GM19463 (cell line): ENCODE data around the gene IGF2R.

Experiments
- ATAC-seq: cut with Tn5 transposase; IDR thresholded peaks from one replicate; pipeline ENCODE4 v1.9.1; 2021; ENCODE audit warnings: mild to moderate bottlenecking, moderate library complexity; ENCODE audit not compliant: unreplicated experiment

Gene IGF2R

GRCh38 chr6:160042014-160042773, 73.3 kb downstream of the IGF2R start:
- no peak for ATAC-seq

- no peak for ATAC-seq
Observed at GRCh38 chr6:160042788-160043301, 74.0 kb downstream of the IGF2R start.

DNA sequence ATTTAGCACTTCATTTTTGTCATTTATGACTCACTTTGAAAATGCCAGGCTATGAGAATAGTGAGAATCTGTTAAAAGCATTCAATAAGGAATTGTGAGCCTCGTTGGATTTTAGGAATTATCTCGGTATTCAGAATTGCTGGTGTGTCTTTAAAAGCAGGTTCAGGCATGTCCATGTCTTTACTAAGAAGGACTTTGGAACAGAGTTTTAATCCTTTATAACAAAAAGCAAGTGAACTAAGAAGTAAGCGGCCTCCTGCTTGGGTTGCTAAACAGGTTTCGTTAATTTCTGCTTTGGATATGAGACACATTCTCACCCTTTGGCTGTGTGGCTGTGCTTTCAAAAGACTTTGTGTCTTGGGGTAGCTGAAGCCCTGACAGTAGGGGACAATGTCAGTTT, 74.9 kb downstream of the IGF2R start:
- ATAC-seq, result no peak

GRCh38 chr6:160044687-160045086, 75.8 kb downstream of the IGF2R start:
- ATAC-seq, result no peak

- ATAC-seq, result no peak
Observed at GRCh38 chr6:160048471-160048870, 79.6 kb downstream of the IGF2R start.

DNA sequence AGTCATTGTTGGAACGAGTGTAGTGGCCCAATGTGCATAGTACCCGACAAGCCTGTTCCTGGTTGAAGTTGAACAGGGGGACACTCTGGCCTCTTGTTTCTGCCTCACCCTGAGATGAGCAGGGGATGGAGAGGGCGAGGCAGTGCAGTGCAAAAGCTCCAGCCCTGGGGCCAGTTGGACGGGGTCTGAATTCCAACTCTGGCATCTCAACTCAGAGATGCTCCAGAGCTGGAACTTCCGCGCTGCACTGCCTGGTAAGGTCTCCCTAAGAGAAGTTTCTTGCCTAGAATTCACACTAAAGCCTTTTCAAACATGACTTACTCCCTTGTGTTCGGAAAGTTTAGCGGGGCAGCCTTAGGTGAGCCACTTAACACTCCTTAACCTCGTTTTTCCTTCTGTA, 80.5 kb downstream of the IGF2R start:
- ATAC-seq, result no peak

GRCh38 chr6:160050022-160050421, 81.1 kb downstream of the IGF2R start:
- ATAC-seq, result no peak

- ATAC-seq, result no peak
Observed at GRCh38 chr6:160051390-160051789, 82.5 kb downstream of the IGF2R start.

DNA sequence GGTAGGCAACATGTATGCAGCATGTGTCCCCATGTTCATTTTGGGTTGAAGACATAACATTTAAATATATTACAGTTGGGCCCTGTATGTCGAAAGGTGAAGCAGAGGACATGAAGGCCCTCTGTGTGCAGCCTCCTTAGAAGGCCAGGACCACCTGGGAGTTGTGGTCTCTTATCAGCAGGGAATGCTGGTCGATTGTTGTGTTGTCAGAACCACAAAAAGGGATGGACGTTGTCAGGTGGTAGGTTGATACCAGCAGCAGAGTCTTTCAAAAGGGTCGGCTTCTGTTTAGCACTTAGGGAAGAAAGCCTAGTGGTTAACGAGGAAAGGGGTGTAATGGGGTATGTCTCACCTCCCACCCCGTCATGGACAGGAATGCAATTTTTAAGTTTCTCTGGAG, 85.4 kb downstream of the IGF2R start:
- ATAC-seq, result no peak

DNA sequence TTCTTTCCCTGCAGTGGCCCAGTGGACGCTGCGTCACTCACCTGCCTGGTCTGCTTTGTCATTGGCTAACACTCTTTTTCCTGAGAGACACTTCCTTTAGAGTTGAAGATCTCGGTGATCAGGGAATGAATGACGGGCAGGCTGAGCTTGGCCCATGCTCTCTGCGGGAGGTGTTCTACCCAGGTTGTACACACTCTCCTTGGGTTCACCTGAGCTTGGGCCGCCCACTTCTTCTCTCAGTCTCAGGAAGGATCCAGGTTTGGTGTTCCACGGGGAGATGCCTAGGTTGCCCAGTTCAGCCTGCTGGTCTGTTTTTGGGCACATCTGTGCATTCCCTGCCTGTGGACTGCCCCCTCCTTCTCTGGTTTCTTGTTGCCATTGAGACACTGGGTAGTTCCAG, 86.0 kb downstream of the IGF2R start:
- no peak for ATAC-seq

GRCh38 chr6:160055378-160055777, 86.5 kb downstream of the IGF2R start:
- ATAC-seq, result no peak

GRCh38 chr6:160055813-160056212, 86.9 kb downstream of the IGF2R start:
- no peak for ATAC-seq

- no peak for ATAC-seq
Observed at GRCh38 chr6:160057080-160057479, 88.2 kb downstream of the IGF2R start.

DNA sequence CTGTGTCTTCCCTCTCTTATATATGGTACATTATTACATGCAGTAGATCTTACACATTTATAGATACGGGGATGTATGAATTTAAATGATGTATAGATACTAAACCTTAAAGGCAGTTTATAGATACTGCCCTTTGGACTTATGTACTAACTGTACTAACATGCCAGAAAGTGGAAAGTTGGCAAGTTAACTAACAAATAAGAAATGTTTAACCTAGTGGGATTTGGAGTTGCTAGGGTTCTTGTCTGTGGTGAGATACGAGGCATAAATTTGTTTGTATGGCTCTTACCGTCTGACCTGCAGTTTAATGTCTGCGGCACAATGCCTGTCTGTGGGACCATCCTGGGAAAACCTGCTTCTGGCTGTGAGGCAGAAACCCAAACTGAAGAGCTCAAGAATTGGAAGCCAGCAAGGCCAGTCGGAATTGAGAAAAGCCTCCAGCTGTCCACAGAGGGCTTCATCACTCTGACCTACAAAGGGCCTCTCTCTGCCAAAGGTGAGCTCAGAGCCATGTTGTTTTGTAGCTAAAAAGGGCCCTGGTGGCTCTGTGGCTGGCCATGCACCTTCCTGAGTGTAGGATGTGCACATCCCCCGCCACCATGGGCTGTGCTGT, 89.8 kb downstream of the IGF2R start:
- no peak for ATAC-seq

DNA sequence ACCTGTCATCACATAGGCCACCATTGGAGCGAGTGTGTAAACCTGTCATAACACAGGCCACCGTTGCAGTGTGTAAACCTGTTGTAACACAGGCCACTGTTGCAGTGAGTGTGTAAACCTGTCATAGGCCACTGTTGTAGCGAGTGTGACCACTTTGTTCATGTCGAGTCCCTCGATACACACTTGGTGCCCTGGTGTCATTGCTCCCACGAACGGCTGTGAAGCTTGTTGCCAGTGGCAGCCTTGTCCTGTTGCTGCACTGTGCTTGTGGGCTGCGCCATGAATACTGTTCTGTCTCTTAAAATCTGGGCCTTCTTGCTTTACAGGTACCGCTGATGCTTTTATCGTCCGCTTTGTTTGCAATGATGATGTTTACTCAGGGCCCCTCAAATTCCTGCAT, 91.3 kb downstream of the IGF2R start:
- ATAC-seq, result no peak

DNA sequence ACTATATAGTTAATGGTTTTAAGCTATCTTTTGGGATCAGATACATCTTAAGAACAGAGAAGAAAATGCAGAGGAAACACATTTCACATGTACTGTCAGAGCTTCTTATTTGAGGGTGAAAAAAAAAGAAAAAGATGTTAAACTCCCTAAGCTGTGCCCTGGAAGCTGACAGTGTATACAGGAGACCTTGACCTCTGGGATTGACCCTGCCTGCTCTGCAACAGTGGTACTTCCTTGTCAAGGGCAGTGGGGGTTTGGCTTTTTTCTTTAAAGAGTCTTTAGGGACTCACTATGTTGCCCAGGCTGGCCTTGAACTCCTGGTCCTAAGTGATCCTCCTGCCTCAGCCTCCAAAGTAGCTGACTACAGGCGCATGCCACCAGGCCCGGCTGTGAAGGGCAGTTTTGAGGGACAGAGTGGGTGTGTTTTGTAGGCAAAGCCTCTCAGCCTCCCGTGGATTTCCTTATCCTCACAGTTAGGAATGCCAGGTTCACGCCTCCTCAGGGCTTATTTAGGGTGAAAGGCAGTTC, 92.1 kb downstream of the IGF2R start:
- ATAC-seq, result no peak

- ATAC-seq, result no peak
Observed at GRCh38 chr6:160063771-160064413, 95.0 kb downstream of the IGF2R start.

GRCh38 chr6:160065200-160065599, 96.3 kb downstream of the IGF2R start:
- ATAC-seq, result no peak

- no peak for ATAC-seq
Observed at GRCh38 chr6:160067564-160067963, 98.7 kb downstream of the IGF2R start.

DNA sequence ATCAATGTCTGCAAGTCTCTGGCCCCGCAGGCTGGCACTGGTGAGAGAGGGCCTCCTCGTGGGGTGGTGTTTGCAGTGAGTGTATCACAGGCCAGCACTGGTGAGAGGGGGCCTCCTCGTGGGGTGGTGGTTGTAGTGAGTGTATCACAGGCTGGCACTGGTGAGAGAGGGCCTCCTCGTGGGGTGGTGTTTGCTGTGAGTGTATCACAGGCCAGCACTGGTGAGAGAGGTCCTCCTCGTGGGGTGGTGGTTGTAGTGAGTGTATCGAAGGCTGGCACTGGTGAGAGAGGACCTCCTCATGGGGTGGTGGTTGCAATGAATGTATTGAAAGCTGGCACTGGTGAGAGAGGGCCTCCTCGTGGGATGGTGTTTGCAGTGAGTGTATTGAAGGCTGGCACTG, 99.5 kb downstream of the IGF2R start:
- no peak for ATAC-seq

GRCh38 chr6:160069050-160069454, 100.2 kb downstream of the IGF2R start:
- ATAC-seq, result peak; percentile 86

DNA sequence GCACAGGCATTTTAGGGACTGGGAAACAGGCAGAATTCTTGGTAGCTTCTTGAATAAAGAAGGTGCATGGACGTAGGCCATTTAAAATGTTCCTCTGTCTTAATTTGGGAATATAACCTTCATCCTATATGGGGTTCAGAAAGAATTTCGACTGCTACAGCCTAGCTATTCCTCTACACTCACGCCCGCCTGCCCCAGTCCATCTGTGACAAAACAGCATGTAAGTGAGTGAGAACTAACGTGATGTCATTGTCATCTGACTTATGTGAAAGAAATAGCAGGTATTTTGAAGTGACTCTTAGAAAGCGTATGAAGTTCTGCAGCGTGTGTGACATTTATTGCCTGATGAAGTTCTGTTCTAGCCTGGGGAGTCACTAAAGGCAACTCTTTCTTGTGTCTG, 100.6 kb downstream of the IGF2R start:
- peak; percentile 1 for ATAC-seq
